Stimulated activated CD8-positive, alpha-beta memory T cell treated with anti-CD3 and anti-CD28 coated beads, Interleukin-12 subunit alpha, Interleukin-12 subunit beta, amount 100 ng/mL, for 24 hours (primary cell): ENCODE data around the gene SLC27A6.
"Not testable (repeated sequence)": the region's sequence is repeated elsewhere in the genome, so short reads cannot be mapped to it uniquely, and the experiment has no call there.

Experiments
- DNase-seq: peaks from one replicate; pipeline ENCODE4 v3.0.0-alpha.2; 2020; ENCODE audit errors: extremely low read depth

Gene SLC27A6

GRCh38 chr5:129001841-129002526, 36.7 kb downstream of the SLC27A6 start:
- no peak for DNase-seq

- DNase-seq, result no peak
These were observed 37.2 kb downstream of the SLC27A6 start for GRCh38 chr5:129002527-129002842.

- DNase-seq, result no peak
These were observed 37.9 kb downstream of the SLC27A6 start for GRCh38 chr5:129003232-129003631.

- DNase-seq, result no peak
These were observed 48.9 kb downstream of the SLC27A6 start for GRCh38 chr5:129014185-129014584.

- no peak for DNase-seq
These were observed 53.5 kb downstream of the SLC27A6 start for GRCh38 chr5:129018837-129019236.

- DNase-seq, result no peak
These were observed 54.2 kb downstream of the SLC27A6 start for GRCh38 chr5:129019401-129019908.

- no peak for DNase-seq
These were observed 55.4 kb downstream of the SLC27A6 start for GRCh38 chr5:129020683-129021082.

- no peak for DNase-seq
These were observed 56.5 kb downstream of the SLC27A6 start for GRCh38 chr5:129021744-129022143.

GRCh38 chr5:129022599-129022998, 57.3 kb downstream of the SLC27A6 start:
- no peak for DNase-seq

GRCh38 chr5:129027260-129027659, 62.0 kb downstream of the SLC27A6 start:
- DNase-seq, result no peak

GRCh38 chr5:129031886-129032683, 66.8 kb downstream of the SLC27A6 start:
- DNase-seq, result no peak

GRCh38 chr5:129036257-129036656, 71.0 kb downstream of the SLC27A6 start:
- DNase-seq, result not testable (repeated sequence)

- DNase-seq, result no peak
These were observed 76.1 kb downstream of the SLC27A6 start for GRCh38 chr5:129041196-129041881.

GRCh38 chr5:129042306-129042705, 77.0 kb downstream of the SLC27A6 start:
- DNase-seq, result no peak

GRCh38 chr5:129043894-129044293, 78.6 kb downstream of the SLC27A6 start:
- DNase-seq, result no peak

GRCh38 chr5:129046151-129046550, 80.9 kb downstream of the SLC27A6 start:
- DNase-seq, result no peak

GRCh38 chr5:129048509-129048908, 83.2 kb downstream of the SLC27A6 start:
- no peak for DNase-seq

- DNase-seq, result no peak
These were observed 84.0 kb downstream of the SLC27A6 start for GRCh38 chr5:129049126-129049799.

- no peak for DNase-seq
These were observed 86.0 kb downstream of the SLC27A6 start for GRCh38 chr5:129051283-129051682.

- no peak for DNase-seq
These were observed 88.2 kb downstream of the SLC27A6 start for GRCh38 chr5:129053438-129053837.

GRCh38 chr5:129057329-129057728, 92.0 kb downstream of the SLC27A6 start:
- DNase-seq, result no peak

- DNase-seq, result no peak
These were observed 96.6 kb downstream of the SLC27A6 start for GRCh38 chr5:129061849-129062248.
